HG02763 (cell line): ENCODE results near the gene HELB.

Experiments used
- ATAC-seq: cut with Tn5 transposase; IDR thresholded peaks from one replicate; pipeline ENCODE4 v1.9.1; 2021; ENCODE audit warnings: mild to moderate bottlenecking, moderate library complexity; ENCODE audit not compliant: unreplicated experiment

HELB gene

GRCh38 chr12:66301944-66302826 is at the start of gene HELB:
Gene HELB (plus strand): TSS chr12:66302493. CDS start chr12:66302604, 111 bp downstream.
- ATAC-seq: peak; percentile 95

GRCh38 chr12:66252771-66253170 is 49.5 kb upstream of the HELB start:
- no peak for ATAC-seq

GRCh38 chr12:66255737-66256136 is 46.6 kb upstream of the HELB start:
- no peak for ATAC-seq

- ATAC-seq: no peak
These were observed 44.3 kb upstream of the HELB start for GRCh38 chr12:66258011-66258410.

GRCh38 chr12:66262737-66263136 is 39.6 kb upstream of the HELB start:
- ATAC-seq: no peak

- ATAC-seq: no peak
These were observed 33.7 kb upstream of the HELB start for GRCh38 chr12:66268562-66268961.

- no peak for ATAC-seq
These were observed 33.2 kb upstream of the HELB start for GRCh38 chr12:66269142-66269541.

GRCh38 chr12:66269757-66270383 is 32.4 kb upstream of the HELB start:
- peak; percentile 51 for ATAC-seq

GRCh38 chr12:66270613-66271012 is 31.7 kb upstream of the HELB start:
- no peak for ATAC-seq

GRCh38 chr12:66272650-66273049 is 29.6 kb upstream of the HELB start:
- no peak for ATAC-seq

GRCh38 chr12:66273147-66273546 is 29.1 kb upstream of the HELB start:
- no peak for ATAC-seq

GRCh38 chr12:66275040-66275439 is 27.3 kb upstream of the HELB start:
- no peak for ATAC-seq

GRCh38 chr12:66279123-66279712 is 23.1 kb upstream of the HELB start:
- no peak for ATAC-seq

- ATAC-seq: no peak
These were observed 21.7 kb upstream of the HELB start for GRCh38 chr12:66280561-66280960.

GRCh38 chr12:66282244-66282643 is 20.0 kb upstream of the HELB start:
- no peak for ATAC-seq

- ATAC-seq: no peak
These were observed 15.0 kb upstream of the HELB start for GRCh38 chr12:66287275-66287674.

GRCh38 chr12:66288121-66288520 is 14.2 kb upstream of the HELB start:
- ATAC-seq: no peak

GRCh38 chr12:66289485-66289884 is 12.8 kb upstream of the HELB start:
- no peak for ATAC-seq

GRCh38 chr12:66290716-66291200 is 11.5 kb upstream of the HELB start:
- ATAC-seq: no peak

GRCh38 chr12:66296176-66296683 is 6.1 kb upstream of the HELB start:
- ATAC-seq: no peak

- ATAC-seq: no peak
These were observed 5.2 kb upstream of the HELB start for GRCh38 chr12:66297080-66297479.

GRCh38 chr12:66297923-66298322 is 4.4 kb upstream of the HELB start:
- no peak for ATAC-seq
